Neuronal stem cell (in vitro differentiated cells): ENCODE measurements around the gene PNPLA3.

Experiments
- DNase-seq: peaks from one replicate; pipeline ENCODE4 v3.0.0-alpha.2; 2013; ENCODE audit warnings: low spot score
- H2AFZ ChIP-seq: one replicate; pipeline ENCODE4 v1.6.1; 2013; ENCODE audit warnings: mild to moderate bottlenecking, low read length, inconsistent platforms
- H2AK5ac ChIP-seq: 2 replicates; pipeline ENCODE4 v1.6.1; 2013; ENCODE audit warnings: low read depth, mild to moderate bottlenecking, inconsistent platforms, low read length, moderate library complexity, mixed read lengths
- H2BK120ac ChIP-seq: 2 replicates; pipeline ENCODE4 v1.6.1; 2013; ENCODE audit warnings: low read depth, mild to moderate bottlenecking, inconsistent platforms, low read length, moderate library complexity, mixed read lengths
- H2BK12ac ChIP-seq: one replicate; pipeline ENCODE4 v1.6.1; 2013; ENCODE audit warnings: low read length, inconsistent platforms
- H2BK15ac ChIP-seq: 2 replicates; pipeline ENCODE4 v1.6.1; 2013; ENCODE audit warnings: mild to moderate bottlenecking, low read length, inconsistent platforms, mixed read lengths
- H2BK5ac ChIP-seq: one replicate; pipeline ENCODE4 v1.6.1; 2013; ENCODE audit warnings: inconsistent platforms, mild to moderate bottlenecking, low read length, moderate library complexity
- H3K14ac ChIP-seq: one replicate; pipeline ENCODE4 v1.6.1; 2013; ENCODE audit warnings: low read length, inconsistent platforms
- H3K18ac ChIP-seq: 2 replicates; pipeline ENCODE4 v1.6.1; 2013; ENCODE audit warnings: low read length, inconsistent platforms
- H3K23ac ChIP-seq: 2 replicates; pipeline ENCODE4 v1.6.1; 2013; ENCODE audit warnings: low read depth, mild to moderate bottlenecking, mixed read lengths, low read length, inconsistent platforms; ENCODE audit not compliant: poor library complexity
- H3K27ac ChIP-seq: replicated peaks from 3 replicates; pipeline ENCODE4 v1.5.1; 2013; ENCODE audit warnings: low read length, inconsistent platforms
- H3K27me3 ChIP-seq, 3 experiments: 2 replicates each; pipeline ENCODE4 v1.6.1; 2013; ENCODE audit warnings: low read length in 3 of 3, mild to moderate bottlenecking in 2 of 3, inconsistent platforms in 1 of 3, low read depth in 1 of 3, mixed read lengths in 1 of 3, moderate library complexity in 1 of 3; ENCODE audit not compliant: control insufficient read depth in 3 of 3, insufficient read depth in 3 of 3
- H3K36me3 ChIP-seq, 2 donors: replicated peaks in 1 of 2; 2 replicates each; pipeline ENCODE4 v1.6.1; 2013; ENCODE audit warnings: low read length in 2 of 2; ENCODE audit not compliant: control insufficient read depth in 2 of 2, insufficient read depth in 2 of 2
- H3K4ac ChIP-seq: 2 replicates; pipeline ENCODE4 v1.6.1; 2013; ENCODE audit warnings: inconsistent platforms, mild to moderate bottlenecking, low read length, moderate library complexity
- H3K4me1 ChIP-seq, 2 donors: 1 replicate in 1 of 2; 2 replicates in 1 of 2; pipeline ENCODE4 v1.6.1; 2013; ENCODE audit warnings: low read length in 2 of 2, low read depth in 1 of 2; ENCODE audit not compliant: control insufficient read depth in 2 of 2, insufficient read depth in 1 of 2
- H3K4me2 ChIP-seq: one replicate; pipeline ENCODE4 v1.6.1; 2013; ENCODE audit warnings: mild to moderate bottlenecking, low read length, inconsistent platforms; ENCODE audit not compliant: insufficient read depth, poor library complexity, severe bottlenecking
- H3K4me3 ChIP-seq, 2 donors: 2 replicates each; pipeline ENCODE4 v1.5.1; 2013; ENCODE audit warnings: low read length in 2 of 2, mild to moderate bottlenecking in 2 of 2, inconsistent platforms in 1 of 2, moderate library complexity in 1 of 2
- H3K79me1 ChIP-seq: one replicate; pipeline ENCODE4 v1.6.1; 2013; ENCODE audit warnings: low read depth, mild to moderate bottlenecking, inconsistent platforms, low read length, moderate library complexity
- H3K9ac ChIP-seq: one replicate; pipeline ENCODE4 v1.6.1; 2013; ENCODE audit warnings: mild to moderate bottlenecking, low read depth, low read length, inconsistent platforms; ENCODE audit not compliant: poor library complexity
- H3K9me3 ChIP-seq, 2 donors: replicated peaks in 1 of 2; 2 replicates each; pipeline versions ENCODE3 to v1.6.1; 2013; ENCODE audit warnings: low read length in 2 of 2, mild to moderate bottlenecking in 2 of 2, inconsistent platforms in 1 of 2, low read depth in 1 of 2, mixed read lengths in 1 of 2, moderate library complexity in 1 of 2; ENCODE audit not compliant: control insufficient read depth in 2 of 2, insufficient read depth in 1 of 2
- H4K8ac ChIP-seq: one replicate; pipeline ENCODE4 v1.6.1; 2013; ENCODE audit warnings: low read depth, mild to moderate bottlenecking, inconsistent platforms, low read length, moderate library complexity
- H4K91ac ChIP-seq: one replicate; pipeline ENCODE4 v1.6.1; 2013; ENCODE audit warnings: low read length, low read depth, mild to moderate bottlenecking, inconsistent platforms; ENCODE audit not compliant: poor library complexity
- WGBS, 2 donors: extraction: QIAGEN DNeasy Blood & Tissue Kit; methylation state at CpG; one replicate each; pipeline ENCODE4 v1.1.7; 2013; ENCODE audit warnings: missing lambda C conversion rate in 2 of 2, mixed read lengths in 1 of 2; ENCODE audit not compliant: insufficient read length in 2 of 2, insufficient replicate concordance in 1 of 2; ENCODE audit errors: extremely low coverage in 2 of 2; 5-methylcytosine and 5-hydroxymethylcytosine counted together

Gene PNPLA3

GRCh38 chr22:43955883-43956782 lies 32.5 kb downstream of the PNPLA3 start:
- Histone ChIP-seq H3K4me2 (peak overlapping the region; percentile 89), H3K4me3 (peak overlapping the region; percentile 94 to 99), H3K14ac (no peak overlapping the region), H3K9me3 (no peaks in the 10 kb centered on the region), H3K27ac (peak overlapping the region; percentile 81), H3K4me1 (peaks cover 6% of the 10 kb centered on the region in 2 donors), H3K36me3 (peaks cover 0 to 2% of the 10 kb centered on the region in 2 donors), H2BK5ac (peak overlapping the region; percentile 83), H2BK12ac (no peak overlapping the region), H2BK15ac (no peak overlapping the region), H3K79me1 (peaks cover 4% of the 10 kb centered on the region), H3K18ac (no peak overlapping the region), H2BK120ac (no peak overlapping the region), H3K4ac (peak overlapping the region; percentile 17), H2AFZ (peak overlapping the region; percentile 84), H3K27me3 (no peaks in the 10 kb centered on the region), H2AK5ac (peak overlapping the region; percentile 68), H3K9ac (peak overlapping the region; percentile 96), H4K91ac (no peak overlapping the region), H4K8ac (no peak overlapping the region), H3K23ac (no peak overlapping the region)
- DNase-seq = no peak
- no CpG with 5 or more reads among the region's 17 CpGs for WGBS, 2 donors

DNA sequence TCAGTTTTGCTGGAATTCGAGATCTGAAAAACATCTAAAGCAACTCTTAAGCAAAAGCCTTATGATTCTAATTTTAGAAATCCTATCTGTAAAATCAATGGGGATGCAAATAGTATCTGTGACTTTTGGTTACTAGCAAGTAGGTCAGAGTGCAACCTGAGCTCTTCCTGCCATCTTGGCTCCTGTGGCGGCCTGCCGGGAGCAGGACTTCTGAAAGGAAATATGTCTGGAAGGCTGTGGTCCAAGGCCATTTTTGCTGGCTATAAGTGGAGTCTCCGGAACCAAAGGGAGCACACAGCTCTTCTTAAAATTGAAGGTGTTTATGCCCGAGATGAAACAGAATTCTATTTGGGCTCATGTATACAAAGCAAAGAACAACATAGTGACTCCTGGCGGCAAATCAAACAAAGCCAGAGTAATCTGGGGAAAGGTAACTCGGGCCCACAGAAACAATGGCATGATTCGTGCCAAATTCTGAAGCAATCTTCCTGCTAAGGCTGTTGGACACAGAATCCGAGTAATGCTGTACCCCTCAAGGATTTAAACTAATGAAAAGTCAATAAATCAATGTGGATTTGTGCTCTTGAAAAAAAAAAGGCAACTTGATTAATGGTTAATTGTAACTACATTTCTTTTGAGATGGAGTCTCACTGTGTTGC lies 33.3 kb downstream of the PNPLA3 start:
- Histone ChIP-seq H2AFZ (no peak overlapping the region), H4K91ac (no peak overlapping the region), H3K36me3 (peaks cover 0 to 2% of the 10 kb centered on the region in 2 donors), H2BK5ac (no peak overlapping the region), H2AK5ac (no peak overlapping the region), H3K9ac (no peak overlapping the region), H3K4ac (no peak overlapping the region), H2BK12ac (no peak overlapping the region), H4K8ac (no peak overlapping the region), H3K14ac (no peak overlapping the region), H3K9me3 (no peaks in the 10 kb centered on the region), H2BK15ac (no peak overlapping the region), H3K4me3 (peak overlapping the region in 1 of 2 donors; percentile 99), H2BK120ac (no peak overlapping the region), H3K4me2 (no peak overlapping the region), H3K79me1 (peaks cover 4% of the 10 kb centered on the region), H3K23ac (no peak overlapping the region), H3K27me3 (no peaks in the 10 kb centered on the region), H3K27ac (no peak overlapping the region), H3K18ac (no peak overlapping the region), H3K4me1 (peaks cover 6% of the 10 kb centered on the region in 2 donors)
- no peak for DNase-seq
- no CpG with 5 or more reads among the region's 9 CpGs for WGBS, 2 donors

GRCh38 chr22:43957871-43958270 lies 34.3 kb downstream of the PNPLA3 start:
- Histone ChIP-seq H3K4me3 (no peak overlapping the region), H3K4me2 (no peak overlapping the region), H3K36me3 (peaks cover 0 to 7% of the 10 kb centered on the region in 2 donors), H3K4me1 (peaks cover 6% of the 10 kb centered on the region in 2 donors), H2AK5ac (no peak overlapping the region), H4K91ac (no peak overlapping the region), H3K4ac (no peak overlapping the region), H3K9ac (no peak overlapping the region), H3K79me1 (peaks cover 4% of the 10 kb centered on the region), H2BK12ac (no peak overlapping the region), H2BK15ac (no peak overlapping the region), H2BK120ac (no peak overlapping the region), H3K27ac (no peak overlapping the region), H2BK5ac (no peak overlapping the region), H4K8ac (no peak overlapping the region), H2AFZ (no peak overlapping the region), H3K9me3 (no peaks in the 10 kb centered on the region), H3K27me3 (no peaks in the 10 kb centered on the region), H3K23ac (no peak overlapping the region), H3K14ac (no peak overlapping the region), H3K18ac (no peak overlapping the region)
- no CpG with 5 or more reads among the region's 11 CpGs for WGBS, 2 donors
- DNase-seq = no peak

GRCh38 chr22:43964314-43964857 lies 40.8 kb downstream of the PNPLA3 start:
- Histone ChIP-seq H3K27ac (no peak overlapping the region), H3K4me2 (no peak overlapping the region), H3K9me3 (no peaks in the 10 kb centered on the region), H3K36me3 (peaks cover 21 to 70% of the 10 kb centered on the region in 2 donors), H3K23ac (no peak overlapping the region), H2BK5ac (no peak overlapping the region), H3K79me1 (no peaks in the 10 kb centered on the region), H3K18ac (no peak overlapping the region), H3K4me3 (no peak overlapping the region), H3K27me3 (no peaks in the 10 kb centered on the region), H3K9ac (no peak overlapping the region), H4K91ac (no peak overlapping the region), H2BK120ac (no peak overlapping the region), H4K8ac (no peak overlapping the region), H3K4me1 (no peaks in the 10 kb centered on the region), H3K4ac (no peak overlapping the region), H2AFZ (no peak overlapping the region), H3K14ac (no peak overlapping the region), H2BK15ac (no peak overlapping the region), H2BK12ac (no peak overlapping the region), H2AK5ac (no peak overlapping the region)
- no CpG with 5 or more reads among the region's 10 CpGs for WGBS, 2 donors
- no peak for DNase-seq
